ENCODE results near the gene DLST.

- TF ChIP-seq, protein P1, sequence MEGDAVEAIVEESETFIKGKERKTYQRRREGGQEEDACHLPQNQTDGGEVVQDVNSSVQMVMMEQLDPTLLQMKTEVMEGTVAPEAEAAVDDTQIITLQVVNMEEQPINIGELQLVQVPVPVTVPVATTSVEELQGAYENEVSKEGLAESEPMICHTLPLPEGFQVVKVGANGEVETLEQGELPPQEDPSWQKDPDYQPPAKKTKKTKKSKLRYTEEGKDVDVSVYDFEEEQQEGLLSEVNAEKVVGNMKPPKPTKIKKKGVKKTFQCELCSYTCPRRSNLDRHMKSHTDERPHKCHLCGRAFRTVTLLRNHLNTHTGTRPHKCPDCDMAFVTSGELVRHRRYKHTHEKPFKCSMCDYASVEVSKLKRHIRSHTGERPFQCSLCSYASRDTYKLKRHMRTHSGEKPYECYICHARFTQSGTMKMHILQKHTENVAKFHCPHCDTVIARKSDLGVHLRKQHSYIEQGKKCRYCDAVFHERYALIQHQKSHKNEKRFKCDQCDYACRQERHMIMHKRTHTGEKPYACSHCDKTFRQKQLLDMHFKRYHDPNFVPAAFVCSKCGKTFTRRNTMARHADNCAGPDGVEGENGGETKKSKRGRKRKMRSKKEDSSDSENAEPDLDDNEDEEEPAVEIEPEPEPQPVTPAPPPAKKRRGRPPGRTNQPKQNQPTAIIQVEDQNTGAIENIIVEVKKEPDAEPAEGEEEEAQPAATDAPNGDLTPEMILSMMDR (IDR thresholded peaks at IDR 0.05), result no peak
- TF ChIP-seq POLR2A (IDR thresholded peaks at IDR 0.05), result no peak
Measured at GRCh38 chr14:74863274-74863673, 18.4 kb upstream of the DLST start.

Data from sigmoid colon (tissue), 3 donors.